Fibroblast of pulmonary artery (primary cell): Measurements from ENCODE around the gene ARHGAP32.
"Not testable (repeated sequence)": the region's sequence is repeated elsewhere in the genome, so short reads cannot be mapped to it uniquely, and the experiment has no call there.

Source experiments
- DNase-seq: peaks from one replicate; pipeline ENCODE4 v3.0.0-alpha.2; 2010; ENCODE audit warnings: low read depth
- H3K4me3 ChIP-seq: replicated peaks from 2 replicates; pipeline ENCODE4 v1.5.1; 2011; ENCODE audit warnings: low read depth, mild to moderate bottlenecking, control low read depth, low read length, moderate library complexity
- TF ChIP-seq, protein P1 (sequence below): IDR thresholded peaks from 2 replicates; pipeline ENCODE4 v1.5.1; 2011; ENCODE audit warnings: mild to moderate bottlenecking, control low read depth, low read length, inconsistent platforms; ENCODE audit errors: missing control alignments

Gene ARHGAP32

DNA sequence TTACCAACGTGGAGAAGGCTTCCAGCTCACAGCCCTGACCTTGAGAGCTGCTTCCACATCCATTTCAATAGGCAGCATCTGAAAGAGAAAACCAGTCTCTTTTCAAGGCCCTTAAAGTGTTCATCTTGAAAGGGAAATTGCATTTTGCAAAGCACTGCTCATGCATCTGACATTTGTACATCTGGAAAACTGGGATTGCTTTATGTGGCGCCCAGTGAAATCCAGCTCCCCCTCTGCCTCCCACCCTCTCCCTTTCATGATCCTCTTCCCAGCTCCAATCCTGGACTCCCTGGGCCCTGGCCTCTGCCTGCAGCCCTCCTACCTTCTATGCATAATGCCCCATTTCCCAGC is 266.9 kb downstream of the ARHGAP32 start:
- no peak for DNase-seq
- TF ChIP-seq, protein P1, sequence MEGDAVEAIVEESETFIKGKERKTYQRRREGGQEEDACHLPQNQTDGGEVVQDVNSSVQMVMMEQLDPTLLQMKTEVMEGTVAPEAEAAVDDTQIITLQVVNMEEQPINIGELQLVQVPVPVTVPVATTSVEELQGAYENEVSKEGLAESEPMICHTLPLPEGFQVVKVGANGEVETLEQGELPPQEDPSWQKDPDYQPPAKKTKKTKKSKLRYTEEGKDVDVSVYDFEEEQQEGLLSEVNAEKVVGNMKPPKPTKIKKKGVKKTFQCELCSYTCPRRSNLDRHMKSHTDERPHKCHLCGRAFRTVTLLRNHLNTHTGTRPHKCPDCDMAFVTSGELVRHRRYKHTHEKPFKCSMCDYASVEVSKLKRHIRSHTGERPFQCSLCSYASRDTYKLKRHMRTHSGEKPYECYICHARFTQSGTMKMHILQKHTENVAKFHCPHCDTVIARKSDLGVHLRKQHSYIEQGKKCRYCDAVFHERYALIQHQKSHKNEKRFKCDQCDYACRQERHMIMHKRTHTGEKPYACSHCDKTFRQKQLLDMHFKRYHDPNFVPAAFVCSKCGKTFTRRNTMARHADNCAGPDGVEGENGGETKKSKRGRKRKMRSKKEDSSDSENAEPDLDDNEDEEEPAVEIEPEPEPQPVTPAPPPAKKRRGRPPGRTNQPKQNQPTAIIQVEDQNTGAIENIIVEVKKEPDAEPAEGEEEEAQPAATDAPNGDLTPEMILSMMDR = no peak
- H3K4me3 ChIP-seq = no peak overlapping the region

DNA sequence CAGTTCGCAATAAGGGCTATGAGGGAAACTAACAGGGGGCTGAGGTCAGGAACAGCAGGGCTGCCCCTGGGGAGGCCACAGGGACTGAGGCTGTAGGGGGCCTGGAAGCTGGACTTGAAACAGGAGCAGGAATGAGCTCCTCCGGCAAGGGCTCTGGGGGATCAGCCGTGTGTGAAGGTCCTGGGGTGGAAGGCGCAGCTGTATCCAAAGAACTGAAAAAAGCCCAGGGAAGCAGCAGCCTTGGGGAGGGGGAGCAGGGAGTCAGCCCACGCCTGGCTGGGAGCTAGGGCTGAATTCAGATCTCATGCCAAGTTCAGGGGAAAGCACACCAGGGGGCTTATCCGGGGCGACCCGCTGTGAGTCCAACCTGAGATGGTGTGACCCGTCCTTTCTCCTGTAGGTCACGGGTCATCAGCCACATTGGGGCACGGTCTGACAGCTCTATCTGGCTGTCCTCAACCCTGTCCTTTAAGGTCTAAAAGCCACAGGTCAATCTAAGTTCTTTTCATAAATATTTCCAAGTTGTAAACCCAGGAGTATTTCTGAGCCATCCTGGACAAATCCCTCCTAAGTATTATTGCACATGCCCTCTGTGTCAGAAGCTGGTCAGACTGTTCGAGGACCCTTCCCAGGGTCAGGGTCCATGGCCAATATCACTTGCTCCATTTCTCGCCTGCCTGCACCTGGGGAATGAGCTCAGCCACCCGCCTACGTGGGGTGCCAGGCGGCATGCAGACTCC is 267.4 kb downstream of the ARHGAP32 start:
- DNase-seq = no peak
- H3K4me3 ChIP-seq = no peak overlapping the region
- TF ChIP-seq, protein P1 = no peak

DNA sequence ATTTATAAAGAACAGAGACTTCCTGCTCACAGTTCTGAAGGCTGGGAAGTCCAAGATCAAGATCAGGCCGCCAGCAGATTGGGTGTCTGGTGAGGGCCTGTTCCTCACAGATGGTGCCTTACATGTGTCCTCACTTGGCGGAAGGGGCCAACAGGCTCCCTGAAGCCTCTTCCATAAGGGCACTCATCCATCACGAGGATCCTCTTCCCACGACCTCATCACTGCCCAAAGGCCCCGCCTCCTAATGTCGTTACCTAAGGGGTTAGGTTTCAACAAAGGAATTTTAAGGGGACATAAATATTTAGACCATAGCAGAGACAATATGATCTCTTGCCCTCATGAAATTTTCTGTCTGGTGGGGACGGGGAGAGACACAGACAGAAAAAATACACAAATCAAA is 268.0 kb downstream of the ARHGAP32 start:
- TF ChIP-seq, protein P1 = no peak
- DNase-seq = no peak
- H3K4me3 ChIP-seq = no peak overlapping the region

DNA sequence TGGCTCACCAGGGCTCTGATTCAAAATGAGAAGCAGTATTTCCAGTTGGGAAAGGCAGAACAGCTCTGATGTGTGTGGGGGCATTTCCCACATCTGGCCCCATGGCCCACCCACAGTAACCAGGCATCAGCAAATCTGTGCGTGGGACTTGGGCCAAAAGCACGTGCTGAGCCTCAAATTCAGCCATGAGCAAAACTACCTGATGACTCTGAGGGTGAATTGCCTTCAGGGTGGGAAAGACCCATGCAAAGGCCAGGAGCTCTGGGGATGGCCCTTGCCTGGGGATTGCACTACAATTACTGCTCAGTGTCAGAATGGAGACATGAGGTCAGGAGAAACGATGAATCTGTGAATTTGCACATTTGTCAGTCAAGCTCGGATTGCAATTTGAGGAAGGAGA is 270.3 kb downstream of the ARHGAP32 start:
- TF ChIP-seq, protein P1 = no peak
- no peak for DNase-seq
- no peak overlapping the region for H3K4me3 ChIP-seq

DNA sequence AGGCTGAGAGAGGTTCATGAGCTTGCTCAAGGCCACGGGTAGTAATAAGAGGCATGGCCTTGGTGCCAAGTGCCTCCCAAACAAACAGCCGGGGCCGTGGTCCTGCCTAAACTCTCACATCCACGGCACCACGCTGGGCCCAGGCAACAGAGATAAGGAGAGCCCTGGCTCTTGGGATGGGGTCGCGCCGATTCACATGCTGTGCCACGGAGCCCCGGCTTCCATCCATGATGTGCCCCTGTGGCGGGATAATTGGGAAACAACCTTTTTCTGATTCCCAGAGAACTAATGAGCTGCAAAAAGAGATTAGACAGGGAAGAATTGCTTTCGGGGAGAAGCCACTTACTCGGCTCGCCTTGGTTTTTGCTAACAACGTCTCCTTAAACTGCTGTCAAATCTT is 271.5 kb downstream of the ARHGAP32 start:
- no peak overlapping the region for H3K4me3 ChIP-seq
- no peak for DNase-seq
- TF ChIP-seq, protein P1 = no peak

DNA sequence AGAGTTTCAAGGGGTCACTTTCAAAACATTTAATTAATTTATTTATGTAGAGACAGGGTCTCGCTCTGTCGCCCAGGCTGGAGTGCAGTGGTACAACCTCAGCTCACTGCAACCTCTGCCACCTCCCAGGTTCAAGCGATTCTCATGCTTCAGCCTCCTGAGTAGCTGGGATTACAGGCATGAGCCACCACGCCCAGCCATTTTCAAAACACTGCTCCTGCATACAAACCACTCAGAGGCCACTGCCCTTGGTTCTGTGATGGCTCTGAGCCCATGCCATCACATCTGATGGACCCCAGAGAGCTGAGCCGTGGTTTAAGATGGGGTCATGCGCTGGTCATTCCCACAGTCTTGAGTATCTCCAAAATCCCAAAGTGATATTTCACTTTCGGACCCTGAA is 272.5 kb downstream of the ARHGAP32 start:
- not testable (repeated sequence) for DNase-seq, H3K4me3 ChIP-seq

DNA sequence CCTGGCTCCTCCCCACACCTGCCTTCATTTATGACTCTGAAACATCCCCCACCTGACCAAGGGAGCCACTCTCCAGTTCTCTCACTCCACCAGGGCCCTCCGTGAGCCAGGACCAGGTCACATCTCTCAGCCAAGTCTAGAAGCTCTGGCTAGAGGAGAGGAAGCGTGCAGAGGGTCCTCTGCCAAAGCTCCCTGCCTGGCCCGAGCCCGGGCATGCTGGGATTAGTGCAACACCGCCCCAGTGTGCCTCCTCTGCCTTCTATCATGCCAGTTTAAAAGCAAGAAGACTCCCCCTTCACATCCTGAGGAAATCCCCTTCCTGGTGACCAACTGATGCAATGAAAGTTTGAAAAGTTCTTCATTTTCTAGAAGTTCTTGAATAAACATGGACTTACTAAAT is 272.9 kb downstream of the ARHGAP32 start:
- TF ChIP-seq, protein P1 = no peak
- no peak overlapping the region for H3K4me3 ChIP-seq
- DNase-seq = no peak
